Kidney (tissue), 22 donors: ENCODE measurements around the gene SBF1. TPM values are rescaled to one million over a fixed set of nuclear protein-coding genes. Genes with fewer than 3 reads are reported as not detected.

Experiments
- DNase-seq, 5 donors: peaks; one replicate each; pipeline ENCODE4 v3.0.0-alpha.2; 2013 to 2020
- FAIRE-seq: peaks from 2 replicates; lab custom pipeline; 2012; peaks lifted over from hg19 to GRCh38; lab: Jason Lieb, UNC
- H3K27ac ChIP-seq, 2 donors: one replicate each; pipeline ENCODE4 v1.7.0; 2013; ENCODE audit warnings: low read depth in 2 of 2, low read length in 2 of 2, inconsistent platforms in 1 of 2
- H3K27me3 ChIP-seq: one replicate; pipeline ENCODE4 v1.7.1; 2013; ENCODE audit warnings: low read length, inconsistent platforms; ENCODE audit not compliant: control insufficient read depth, insufficient read depth
- H3K36me3 ChIP-seq, 3 donors: one replicate each; pipeline versions ENCODE4 v1.7.0 to v1.7.1; 2013; ENCODE audit warnings: low read length in 3 of 3, control low read depth in 1 of 3, inconsistent platforms in 1 of 3; ENCODE audit not compliant: insufficient read depth in 3 of 3, control insufficient read depth in 2 of 3
- H3K4me1 ChIP-seq, 3 donors: one replicate each; pipeline versions ENCODE4 v1.7.0 to v1.7.1; 2013; ENCODE audit warnings: low read length in 3 of 3, inconsistent platforms in 1 of 3, low read depth in 1 of 3; ENCODE audit not compliant: control insufficient read depth in 2 of 3, insufficient read depth in 2 of 3
- H3K4me3 ChIP-seq, 3 donors: one replicate each; pipeline versions ENCODE4 v1.7.0 to v1.8.1; 2013; ENCODE audit warnings: low read length in 3 of 3, control low read depth in 1 of 3, inconsistent platforms in 1 of 3
- H3K9ac ChIP-seq, 3 donors: one replicate each; pipeline versions ENCODE4 v1.7.0 to v1.7.1; 2013; ENCODE audit warnings: low read length in 3 of 3, control low read depth in 1 of 3, inconsistent platforms in 1 of 3
- H3K9me3 ChIP-seq, 3 donors: one replicate each; pipeline versions ENCODE4 v1.7.0 to v1.7.1; 2013; ENCODE audit warnings: low read length in 3 of 3, control low read depth in 1 of 3, inconsistent platforms in 1 of 3; ENCODE audit not compliant: control insufficient read depth in 2 of 3, insufficient read depth in 1 of 3
- CTCF ChIP-seq: IDR thresholded peaks from 3 replicates; pipeline ENCODE4 v1.5.1; 2012; ENCODE audit warnings: mild to moderate bottlenecking, moderate library complexity, borderline replicate concordance; ENCODE audit not compliant: insufficient read depth; ENCODE audit errors: extremely low read depth
- intact Hi-C: fragments of 100-400 bp; cut with DNase I; formaldehyde crosslinking; loops from one replicate; pipeline ENCODE4 v1.11.1; 2022
- long read RNA-seq, 10 donors: library from polyadenylated mRNA in 1 of 10; unstranded in 1 of 10; transcript quantifications; one replicate each; pipeline ENCODE4 v2.0.0 and lab custom pipeline, GENCODE V29; 2021 to 2026
- polyA plus RNA-seq: library from polyadenylated mRNA; stranded (reverse); fragments of 350-450 nt; fragmentation: Illumina TruSeq; extraction: RNeasy Lipid Tissue Mini Kit (QIAGEN cat#74804); gene quantifications from one replicate; pipeline ENCODE4 v1.2.3, GENCODE V29; 2014; ENCODE audit warnings: low read depth, low replicate concordance; ENCODE audit not compliant: insufficient read depth
- total RNA-seq: library from RNA; stranded (reverse); fragmentation: NEBNext Ultra II Directional; extraction: Animal tissue kit (Norgen Biotek cat#: 25700); gene quantifications from one replicate; pipeline ENCODE4 v1.2.1, GENCODE V29; 2021
- donor health status: control.
- donor health status: control.
- donor health status: control.
- donor health status: control.
- donor health status: control.
- donor health status: DM: yes; HTN: yes; CAD: no.
- donor health status: Normal renal cell carcinoma (clear cell type).

SBF1 gene
- total RNA-seq = 73.9 TPM
- polyA plus RNA-seq = 18.1 TPM
- long read RNA-seq, donor 1, partial matches to known transcripts = 0 of 2 reads
- long read RNA-seq, donor 1, other reads (novel, unspliced or antisense) = 0 of 2 reads
- long read RNA-seq, donor 2, partial matches to known transcripts = 0 of 1 reads
- long read RNA-seq, donor 2, other reads (novel, unspliced or antisense) = 0 of 1 reads
- long read RNA-seq, donor 3, partial matches to known transcripts = 0 of 2 reads
- long read RNA-seq, donor 3, other reads (novel, unspliced or antisense) = 0 of 2 reads
- long read RNA-seq, donor 4, partial matches to known transcripts = 0 of 2 reads
- long read RNA-seq, donor 4, other reads (novel, unspliced or antisense) = 0 of 2 reads
- long read RNA-seq, donor 5 = 0 reads
- long read RNA-seq, donor 6 = 0 reads
- long read RNA-seq, donor 7, full-length matches to known transcripts = 1 of 36 reads
- long read RNA-seq, donor 7, partial matches to known transcripts = 16 of 36 reads
- long read RNA-seq, donor 7, other reads (novel, unspliced or antisense) = 19 of 36 reads
- long read RNA-seq, donor 8, partial matches to known transcripts = 0 of 2 reads
- long read RNA-seq, donor 8, other reads (novel, unspliced or antisense) = 0 of 2 reads
- long read RNA-seq, donor 9, partial matches to known transcripts = 0 of 1 reads
- long read RNA-seq, donor 9, other reads (novel, unspliced or antisense) = 0 of 1 reads
- long read RNA-seq, donor 10, partial matches to known transcripts = 0 of 3 reads
- long read RNA-seq, donor 10, other reads (novel, unspliced or antisense) = 0 of 3 reads

- H3K27me3 ChIP-seq = peaks cover 2% of the 10 kb centered on the region
- peak within 1 kb of the TSS; percentile 44 to 72 (median 71) for H3K4me3 ChIP-seq
- intact Hi-C loops = no loop called here
- TF ChIP-seq CTCF = no peak
- peak; percentile 92 to 97 (median 95) for DNase-seq
- no peaks in the 10 kb centered on the region for H3K9me3 ChIP-seq
- H3K36me3 ChIP-seq = no peaks in the 10 kb centered on the region
- no peak for FAIRE-seq
- H3K27ac ChIP-seq = peak within 1 kb of the TSS in 1 of 2 donors; percentile 60
- peaks cover 0 to 31% (median 20%) of the 10 kb centered on the region in 3 donors for H3K4me1 ChIP-seq
- peak within 1 kb of the TSS; percentile 36 to 58 (median 48) for H3K9ac ChIP-seq
Observed at GRCh38 chr22:50474710-50475651, at the start of gene SBF1. Gene SBF1 (minus strand): TSS chr22:50475035. CDS start chr22:50474840, 195 bp downstream.

GRCh38 chr22:50523806-50524675, 49.2 kb upstream of the SBF1 start:
- Histone ChIP-seq H3K9ac (peak overlapping the region in 1 of 3 donors; percentile 61), H3K4me3 (peak overlapping the region; percentile 26 to 65 (median 36)), H3K36me3 (peaks cover 0 to 8% (median 7%) of the 10 kb centered on the region in 3 donors), H3K27ac (no peak overlapping the region), H3K27me3 (no peaks in the 10 kb centered on the region), H3K4me1 (peaks cover 0 to 20% (median 11%) of the 10 kb centered on the region in 3 donors), H3K9me3 (no peaks in the 10 kb centered on the region)
- peak in 2 of 5 donors; percentile 44 to 79 for DNase-seq
- no peak for TF ChIP-seq CTCF
- intact Hi-C loops = no loop called here
- no peak for FAIRE-seq

DNA sequence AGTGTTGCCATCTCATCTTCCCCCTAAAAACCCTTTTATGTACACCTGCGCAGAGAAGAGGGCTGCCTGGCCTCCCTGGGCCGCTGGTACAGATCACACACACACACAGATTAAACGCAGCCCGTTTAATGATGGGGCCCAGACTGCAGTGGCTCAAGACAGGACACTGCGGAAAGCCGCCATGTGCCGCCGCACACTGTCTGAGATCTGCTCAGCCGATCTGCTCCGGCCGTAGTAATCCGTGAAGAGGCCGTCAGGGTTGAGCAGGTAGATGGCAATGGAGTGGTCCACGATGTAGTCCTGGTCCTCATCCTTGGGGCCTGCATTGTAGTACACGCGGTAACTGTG, 48.6 kb upstream of the SBF1 start:
- peak in 1 of 5 donors; percentile 43 for DNase-seq
- no peaks in the 10 kb centered on the region for H3K27me3 ChIP-seq
- TF ChIP-seq CTCF = no peak
- intact Hi-C loops = no loop called here
- no peak overlapping the region for H3K27ac ChIP-seq
- peaks cover 0 to 8% (median 7%) of the 10 kb centered on the region in 3 donors for H3K36me3 ChIP-seq
- no peak for FAIRE-seq
- H3K9me3 ChIP-seq = no peaks in the 10 kb centered on the region
- H3K4me3 ChIP-seq = no peak overlapping the region
- H3K9ac ChIP-seq = no peak overlapping the region
- peaks cover 0 to 20% (median 11%) of the 10 kb centered on the region in 3 donors for H3K4me1 ChIP-seq
